ENCODE data around the gene SMCO3.

Gene SMCO3

GRCh38 chr12:14844401-14844800 lies 30.4 kb upstream of the SMCO3 start:
- no peak overlapping the region for H3K4me3 ChIP-seq (ENCODE audit: low read length)
- no peaks in the 10 kb centered on the region; the same call in 1 of the 2 replicates for H3K4me1 ChIP-seq (ENCODE audit: insufficient read depth, low read length)
- H3K27me3 ChIP-seq (ENCODE audit: insufficient read depth, low read length) = no peaks in the 10 kb centered on the region
- H3K9ac ChIP-seq (ENCODE audit: low read depth, low read length) = no peak overlapping the region
- H3K36me3 ChIP-seq (ENCODE audit: insufficient read depth, low read length) = no peaks in the 10 kb centered on the region
- H3K9me3 ChIP-seq (ENCODE audit: insufficient read depth, low read depth, low read length) = no peaks in the 10 kb centered on the region; the same call in 1 of the 2 replicates
- H3K27ac ChIP-seq (ENCODE audit: low read depth, low read length) = no peak overlapping the region

GRCh38 chr12:14843425-14843887 lies 29.5 kb upstream of the SMCO3 start, which contains the start of gene ART4:
Gene ART4 (minus strand): TSS chr12:14843526. CDS start chr12:14843113, 413 bp downstream.
- H3K4me3 ChIP-seq (ENCODE audit: low read length) = no peak within 1 kb of the TSS
- H3K9ac ChIP-seq (ENCODE audit: low read depth, low read length) = no peak within 1 kb of the TSS
- WGBS = 93% methylated on average over 10 of the region's 10 CpGs
- no peak within 1 kb of the TSS for H3K27ac ChIP-seq (ENCODE audit: low read depth, low read length)
- no peaks in the 10 kb centered on the region for H3K27me3 ChIP-seq (ENCODE audit: insufficient read depth, low read length)
- no peaks in the 10 kb centered on the region; the same call in 1 of the 2 replicates for H3K9me3 ChIP-seq (ENCODE audit: insufficient read depth, low read depth, low read length)
- H3K4me1 ChIP-seq (ENCODE audit: insufficient read depth, low read length) = no peaks in the 10 kb centered on the region; the same call in 1 of the 2 replicates
- no peaks in the 10 kb centered on the region for H3K36me3 ChIP-seq (ENCODE audit: insufficient read depth, low read length)

- H3K4me3 ChIP-seq (ENCODE audit: low read length) = no peak overlapping the region
- no peaks in the 10 kb centered on the region; the same call in 1 of the 2 replicates for H3K9me3 ChIP-seq (ENCODE audit: insufficient read depth, low read depth, low read length)
- H3K9ac ChIP-seq (ENCODE audit: low read depth, low read length) = no peak overlapping the region
- no peaks in the 10 kb centered on the region for H3K27me3 ChIP-seq (ENCODE audit: insufficient read depth, low read length)
- no peaks in the 10 kb centered on the region; the same call in 1 of the 2 replicates for H3K4me1 ChIP-seq (ENCODE audit: insufficient read depth, low read length)
- 90% methylated on average over 2 of the region's 3 CpGs for WGBS
- H3K36me3 ChIP-seq (ENCODE audit: insufficient read depth, low read length) = no peaks in the 10 kb centered on the region
- no peak overlapping the region for H3K27ac ChIP-seq (ENCODE audit: low read depth, low read length)
Measured at GRCh38 chr12:14842315-14842714, 28.3 kb upstream of the SMCO3 start.

- Histone ChIP-seq H3K27me3 (ENCODE audit: insufficient read depth, low read length) (no peaks in the 10 kb centered on the region), H3K9me3 (ENCODE audit: insufficient read depth, low read depth, low read length) (no peaks in the 10 kb centered on the region; the same call in 1 of the 2 replicates), H3K36me3 (ENCODE audit: insufficient read depth, low read length) (no peaks in the 10 kb centered on the region), H3K27ac (ENCODE audit: low read depth, low read length) (no peak overlapping the region), H3K9ac (ENCODE audit: low read depth, low read length) (no peak overlapping the region), H3K4me3 (ENCODE audit: low read length) (no peak overlapping the region), H3K4me1 (ENCODE audit: insufficient read depth, low read length) (peaks cover 1% of the 10 kb centered on the region; the same call in 1 of the 2 replicates)
- 91% methylated on average over 3 of the region's 3 CpGs for WGBS
Measured at GRCh38 chr12:14841761-14842160, 27.8 kb upstream of the SMCO3 start.

- H3K9me3 ChIP-seq (ENCODE audit: insufficient read depth, low read depth, low read length) = no peaks in the 10 kb centered on the region; the same call in 1 of the 2 replicates
- WGBS = 95% methylated on average over 4 of the region's 4 CpGs
- no peak overlapping the region for H3K9ac ChIP-seq (ENCODE audit: low read depth, low read length)
- H3K27me3 ChIP-seq (ENCODE audit: insufficient read depth, low read length) = no peaks in the 10 kb centered on the region
- H3K4me1 ChIP-seq (ENCODE audit: insufficient read depth, low read length) = peaks cover 6% of the 10 kb centered on the region; the same call in 1 of the 2 replicates
- H3K36me3 ChIP-seq (ENCODE audit: insufficient read depth, low read length) = no peaks in the 10 kb centered on the region
- H3K4me3 ChIP-seq (ENCODE audit: low read length) = no peak overlapping the region
- H3K27ac ChIP-seq (ENCODE audit: low read depth, low read length) = no peak overlapping the region
Measured at GRCh38 chr12:14840616-14841015, 26.6 kb upstream of the SMCO3 start.

- Histone ChIP-seq H3K4me1 (ENCODE audit: insufficient read depth, low read length) (peaks cover 6% of the 10 kb centered on the region; the same call in 1 of the 2 replicates), H3K9me3 (ENCODE audit: insufficient read depth, low read depth, low read length) (no peaks in the 10 kb centered on the region; the same call in 1 of the 2 replicates), H3K27ac (ENCODE audit: low read depth, low read length) (no peak overlapping the region), H3K4me3 (ENCODE audit: low read length) (no peak overlapping the region), H3K9ac (ENCODE audit: low read depth, low read length) (no peak overlapping the region), H3K27me3 (ENCODE audit: insufficient read depth, low read length) (no peaks in the 10 kb centered on the region), H3K36me3 (ENCODE audit: insufficient read depth, low read length) (no peaks in the 10 kb centered on the region)
- 100% methylated on average over 1 of the region's 1 CpG for WGBS
Measured at GRCh38 chr12:14839262-14839661, 25.3 kb upstream of the SMCO3 start.

- H3K9me3 ChIP-seq (ENCODE audit: insufficient read depth, low read depth, low read length) = no peaks in the 10 kb centered on the region; the same call in 1 of the 2 replicates
- 92% methylated on average over 7 of the region's 7 CpGs for WGBS
- H3K27me3 ChIP-seq (ENCODE audit: insufficient read depth, low read length) = no peaks in the 10 kb centered on the region
- H3K9ac ChIP-seq (ENCODE audit: low read depth, low read length) = no peak overlapping the region
- H3K4me3 ChIP-seq (ENCODE audit: low read length) = no peak overlapping the region
- peaks cover 6% of the 10 kb centered on the region; the same call in 1 of the 2 replicates for H3K4me1 ChIP-seq (ENCODE audit: insufficient read depth, low read length)
- H3K27ac ChIP-seq (ENCODE audit: low read depth, low read length) = no peak overlapping the region
- no peaks in the 10 kb centered on the region for H3K36me3 ChIP-seq (ENCODE audit: insufficient read depth, low read length)
Measured at GRCh38 chr12:14836336-14837210, 22.6 kb upstream of the SMCO3 start.

GRCh38 chr12:14834509-14834908 lies 20.5 kb upstream of the SMCO3 start:
- Histone ChIP-seq H3K9me3 (ENCODE audit: insufficient read depth, low read depth, low read length) (no peaks in the 10 kb centered on the region; the same call in 1 of the 2 replicates), H3K4me3 (ENCODE audit: low read length) (no peak overlapping the region), H3K4me1 (ENCODE audit: insufficient read depth, low read length) (peaks cover 6% of the 10 kb centered on the region; the same call in 1 of the 2 replicates), H3K27me3 (ENCODE audit: insufficient read depth, low read length) (no peaks in the 10 kb centered on the region), H3K27ac (ENCODE audit: low read depth, low read length) (no peak overlapping the region), H3K9ac (ENCODE audit: low read depth, low read length) (no peak overlapping the region), H3K36me3 (ENCODE audit: insufficient read depth, low read length) (no peaks in the 10 kb centered on the region)

- Histone ChIP-seq H3K36me3 (ENCODE audit: insufficient read depth, low read length) (no peaks in the 10 kb centered on the region), H3K4me1 (ENCODE audit: insufficient read depth, low read length) (peaks cover 6% of the 10 kb centered on the region; the same call in 1 of the 2 replicates), H3K9ac (ENCODE audit: low read depth, low read length) (no peak overlapping the region), H3K27me3 (ENCODE audit: insufficient read depth, low read length) (no peaks in the 10 kb centered on the region), H3K9me3 (ENCODE audit: insufficient read depth, low read depth, low read length) (no peaks in the 10 kb centered on the region), H3K27ac (ENCODE audit: low read depth, low read length) (no peak overlapping the region), H3K4me3 (ENCODE audit: low read length) (no peak overlapping the region)
- WGBS = 93% methylated on average over 1 of the region's 1 CpG
Measured at GRCh38 chr12:14833952-14834351, 20.0 kb upstream of the SMCO3 start.

- Histone ChIP-seq H3K36me3 (ENCODE audit: insufficient read depth, low read length) (no peaks in the 10 kb centered on the region), H3K4me3 (ENCODE audit: low read length) (no peak overlapping the region), H3K9ac (ENCODE audit: low read depth, low read length) (no peak overlapping the region), H3K27ac (ENCODE audit: low read depth, low read length) (no peak overlapping the region), H3K27me3 (ENCODE audit: insufficient read depth, low read length) (no peaks in the 10 kb centered on the region), H3K4me1 (ENCODE audit: insufficient read depth, low read length) (peaks cover 6% of the 10 kb centered on the region; the same call in 1 of the 2 replicates), H3K9me3 (ENCODE audit: insufficient read depth, low read depth, low read length) (no peaks in the 10 kb centered on the region)
- 100% methylated on average over 2 of the region's 3 CpGs for WGBS
Measured at GRCh38 chr12:14833336-14833735, 19.4 kb upstream of the SMCO3 start.

GRCh38 chr12:14828892-14829291 lies 14.9 kb upstream of the SMCO3 start:
- Histone ChIP-seq H3K9ac (ENCODE audit: low read depth, low read length) (no peak overlapping the region), H3K4me1 (ENCODE audit: insufficient read depth, low read length) (no peaks in the 10 kb centered on the region), H3K36me3 (ENCODE audit: insufficient read depth, low read length) (no peaks in the 10 kb centered on the region), H3K27ac (ENCODE audit: low read depth, low read length) (no peak overlapping the region), H3K9me3 (ENCODE audit: insufficient read depth, low read depth, low read length) (no peaks in the 10 kb centered on the region), H3K27me3 (ENCODE audit: insufficient read depth, low read length) (no peaks in the 10 kb centered on the region), H3K4me3 (ENCODE audit: low read length) (no peak overlapping the region)
